Measurements from ENCODE around the gene NFKB1.

DNA sequence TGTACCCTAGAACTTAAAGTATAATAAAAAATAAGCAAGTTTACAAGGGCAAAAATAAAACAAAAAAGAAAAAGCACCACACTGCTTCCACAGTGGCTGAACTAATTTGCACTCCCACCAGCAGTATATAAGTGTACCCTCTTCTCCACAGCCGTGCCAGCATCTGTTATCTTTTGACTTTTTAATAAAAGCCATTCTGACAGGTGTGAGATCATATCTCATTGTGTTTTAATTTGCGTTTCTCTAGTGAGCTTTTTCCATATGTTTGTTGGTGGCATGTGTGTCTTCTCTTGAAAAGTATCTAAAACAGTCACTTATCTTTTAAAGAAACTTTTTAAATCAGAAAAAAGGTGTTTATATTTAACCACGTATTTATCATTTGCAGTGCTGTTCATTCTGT is 71.3 kb downstream of the NFKB1 start:
- no peak for TF ChIP-seq CTCF (IDR thresholded peaks at IDR 0.05; ENCODE audit: poor library complexity, severe bottlenecking)
- TF ChIP-seq EP300 (conservative IDR thresholded peaks at IDR 0.05; ENCODE audit: poor library complexity, severe bottlenecking): no peak
- no peak for TF ChIP-seq POLR2AphosphoS5 (IDR thresholded peaks at IDR 0.05)
